ENCODE data around the gene USP21. TPM values are rescaled to one million over a fixed set of nuclear protein-coding genes. Genes with fewer than 3 reads are reported as not detected.

The USP21 gene
- total RNA-seq, 1 donor from 2014 or later = 38.1 TPM

- POLR2A ChIA-PET = interaction anchor here (0.6 to 1.7 kb wide), 4 partner anchors 9 to 144 kb away, joined by 3 to 8 read pairs (median 5); partner anchors contain the start of gene UFC1
- Mint-ChIP-seq H3K36me3 (ENCODE audit: low read depth) (peaks cover 74% of the 10 kb centered on the region), H3K27me3 (no peaks in the 10 kb centered on the region), H3K27ac (no peak overlapping the region), H3K4me3 (peak overlapping the region; percentile 19), H3K4me1 (peaks cover 55% of the 10 kb centered on the region), H3K9me3 (no peaks in the 10 kb centered on the region)
- DNase-seq (no peak), ATAC-seq (ENCODE audit: low read depth) (no peak)
- intact Hi-C loops (cut with micrococcal nuclease) = no loop called here
- CTCF ChIA-PET = interaction anchor here (1.3 kb wide), 1 partner anchor 9 kb away, joined by 4 read pairs; no protein-coding TSS in a partner anchor
- TF ChIP-seq CTCF (IDR thresholded peaks at IDR 0.05) = no peak
Observed at GRCh38 chr1:161162052-161162451, 2.8 kb downstream of the USP21 start.

GRCh38 chr1:161162806-161163205, 3.5 kb downstream of the USP21 start:
- Mint-ChIP-seq H3K27me3 (no peaks in the 10 kb centered on the region), H3K36me3 (ENCODE audit: low read depth) (peaks cover 66% of the 10 kb centered on the region), H3K4me1 (peaks cover 61% of the 10 kb centered on the region), H3K27ac (no peak overlapping the region), H3K9me3 (no peaks in the 10 kb centered on the region), H3K4me3 (peak overlapping the region; percentile 19)
- DNase-seq (no peak), ATAC-seq (ENCODE audit: low read depth) (no peak)
- TF ChIP-seq CTCF (IDR thresholded peaks at IDR 0.05) = no peak
- ChIA-PET CTCF (interaction anchor here (1.3 kb wide), 1 partner anchor 9 kb away, joined by 4 read pairs; no protein-coding TSS in a partner anchor), POLR2A (interaction anchor here (1.7 kb wide), 1 partner anchor 9 kb away, joined by 6 read pairs; the partner anchor contains the start of gene UFC1)
- intact Hi-C loops (cut with micrococcal nuclease) = no loop called here

- DNase-seq = no peak
- intact Hi-C loops (cut with micrococcal nuclease) = no loop called here
- Mint-ChIP-seq H3K4me3 (no peak overlapping the region), H3K36me3 (ENCODE audit: low read depth) (peaks cover 60% of the 10 kb centered on the region), H3K9me3 (no peaks in the 10 kb centered on the region), H3K27me3 (no peaks in the 10 kb centered on the region), H3K27ac (peak overlapping the region; percentile 2), H3K4me1 (peaks cover 66% of the 10 kb centered on the region)
- no peak for TF ChIP-seq CTCF (IDR thresholded peaks at IDR 0.05)
- POLR2A ChIA-PET = interaction anchor here (4.3 kb wide), 1 partner anchor 12 kb away, joined by 42 read pairs; the partner anchor contains the start of gene B4GALT3
- ATAC-seq (ENCODE audit: low read depth) = no peak
- CTCF ChIA-PET = interaction anchor here (0.8 kb wide), 1 partner anchor 62 kb away, joined by 3 read pairs; the partner anchor contains the start of gene TOMM40L
Observed at GRCh38 chr1:161163793-161164192, 4.5 kb downstream of the USP21 start.

- ATAC-seq (ENCODE audit: low read depth) = no peak
- H3K36me3 Mint-ChIP-seq (ENCODE audit: low read depth) = peaks cover 59% of the 10 kb centered on the region
Observed at GRCh38 chr1:161164901-161165610, 5.8 kb downstream of the USP21 start.

More at GRCh38 chr1:161164901-161165610, 5.8 kb downstream of the USP21 start:
- no peak for DNase-seq
- intact Hi-C loops (cut with micrococcal nuclease) = loop anchor here (1.0 kb wide), 1 partner anchor 217 kb away; no protein-coding TSS in a partner anchor
- no peak for TF ChIP-seq CTCF (IDR thresholded peaks at IDR 0.05)
- H3K4me1 Mint-ChIP-seq = peaks cover 57% of the 10 kb centered on the region
- H3K27ac Mint-ChIP-seq = peak overlapping the region; percentile 98
- POLR2A ChIA-PET = interaction anchor here (0.6 to 4.3 kb wide), 14 partner anchors 11 to 397 kb away, joined by 3 to 49 read pairs (median 9); partner anchors contain the start of genes ARHGAP30, B4GALT3, NDUFS2 and NIT1
- no peak overlapping the region for H3K4me3 Mint-ChIP-seq
- H3K9me3 Mint-ChIP-seq = no peaks in the 10 kb centered on the region
- CTCF ChIA-PET = interaction anchor here (0.6 to 3.8 kb wide), 16 partner anchors 8 to 217 kb away, joined by 3 to 40 read pairs (median 7); partner anchors contain the start of genes ARHGAP30, B4GALT3, NDUFS2 and TOMM40L
- H3K27me3 Mint-ChIP-seq = no peaks in the 10 kb centered on the region

All from activated B cell treated with CpG ODN at 0.5 μM for 24 hours (primary cell).